NCI-H774 (cell line): Measurements from ENCODE around the gene FAM174C.

Experiments
- DNase-seq: peaks from one replicate; lab custom pipeline; 2025; lab: John Stamatoyannopoulos, UW

FAM174C gene

DNA sequence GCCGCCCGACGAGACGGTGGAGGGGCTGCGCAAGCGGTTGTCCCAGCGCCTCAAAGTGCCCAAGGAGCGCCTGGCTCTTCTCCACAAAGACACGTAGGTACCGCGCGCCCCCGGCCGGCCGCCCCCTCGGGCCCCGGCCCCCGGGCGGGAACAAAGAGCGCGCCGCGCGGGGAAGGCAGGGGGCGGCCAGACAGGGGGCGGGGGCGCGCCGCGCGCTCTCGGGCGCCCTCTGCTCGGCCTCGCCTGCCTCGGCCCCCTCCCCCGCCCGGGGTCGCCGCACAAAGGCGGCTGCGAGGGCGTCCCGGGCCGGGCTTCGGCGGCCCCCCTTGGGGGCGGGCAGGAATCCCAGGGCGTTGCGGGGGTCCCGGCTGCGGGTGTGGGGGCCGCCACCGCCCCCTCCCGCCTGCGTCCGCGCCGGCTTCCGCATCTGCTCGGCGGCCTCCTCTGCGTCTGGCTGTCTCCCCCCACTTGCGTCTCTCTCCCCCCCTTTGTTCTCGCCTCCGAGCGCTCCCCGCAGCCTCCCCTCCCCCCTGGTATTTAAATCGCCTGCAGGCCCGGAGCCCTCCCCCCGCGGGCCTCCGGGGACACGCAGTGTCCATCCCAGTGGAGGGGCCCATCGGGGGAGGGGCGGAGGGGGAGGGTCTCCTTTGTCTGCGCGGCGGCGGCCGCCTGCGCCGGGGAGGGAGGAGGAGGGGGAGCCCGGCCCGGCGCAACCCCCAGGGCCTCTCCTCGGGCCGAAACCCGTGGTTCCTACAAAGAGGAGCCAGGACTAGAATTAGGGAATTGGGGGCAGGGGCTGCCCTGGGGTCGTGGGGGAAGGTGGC is 24.7 kb upstream of the FAM174C start:
- no peak for DNase-seq

DNA sequence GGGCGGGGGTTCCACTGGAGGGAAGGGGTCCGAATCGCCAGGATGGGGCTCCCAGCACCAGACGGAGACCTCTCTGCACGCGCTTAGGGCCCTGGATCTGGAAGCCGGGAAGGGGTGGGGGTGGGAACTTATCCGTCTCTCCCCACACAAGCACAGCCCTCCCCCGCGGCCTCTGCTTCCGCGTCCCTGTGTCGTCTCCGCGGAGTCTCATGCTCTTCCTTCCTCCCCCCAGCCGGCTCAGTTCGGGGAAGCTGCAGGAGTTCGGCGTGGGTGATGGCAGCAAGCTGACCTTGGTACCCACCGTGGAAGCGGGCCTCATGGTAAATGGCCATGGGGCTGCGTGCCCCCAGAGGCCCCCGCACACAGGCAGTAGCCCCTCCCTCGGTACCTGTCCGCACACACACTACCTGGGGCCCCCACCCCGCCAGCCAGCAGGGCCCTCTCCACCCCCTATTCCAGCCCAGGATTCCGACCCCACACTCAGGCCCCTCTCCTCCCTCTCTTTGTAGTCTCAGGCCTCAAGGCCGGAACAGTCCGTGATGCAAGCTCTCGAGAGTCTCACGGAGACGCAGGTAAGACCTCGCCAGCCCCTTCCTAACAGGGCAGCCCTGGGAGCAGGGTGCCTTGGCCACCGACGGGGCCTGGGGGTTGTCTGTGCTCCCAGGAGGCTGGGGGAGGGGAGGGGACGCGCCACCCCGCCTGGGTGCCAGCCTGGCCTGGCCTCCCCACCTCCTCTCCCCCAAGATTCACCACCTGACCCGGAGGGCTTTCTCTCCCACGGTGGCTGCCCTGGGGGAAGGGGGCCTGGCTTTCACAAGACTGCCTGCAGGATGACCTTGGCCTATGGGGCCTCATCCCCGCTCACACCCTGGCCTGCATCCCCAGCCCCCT is 23.8 kb upstream of the FAM174C start:
- DNase-seq: no peak

DNA sequence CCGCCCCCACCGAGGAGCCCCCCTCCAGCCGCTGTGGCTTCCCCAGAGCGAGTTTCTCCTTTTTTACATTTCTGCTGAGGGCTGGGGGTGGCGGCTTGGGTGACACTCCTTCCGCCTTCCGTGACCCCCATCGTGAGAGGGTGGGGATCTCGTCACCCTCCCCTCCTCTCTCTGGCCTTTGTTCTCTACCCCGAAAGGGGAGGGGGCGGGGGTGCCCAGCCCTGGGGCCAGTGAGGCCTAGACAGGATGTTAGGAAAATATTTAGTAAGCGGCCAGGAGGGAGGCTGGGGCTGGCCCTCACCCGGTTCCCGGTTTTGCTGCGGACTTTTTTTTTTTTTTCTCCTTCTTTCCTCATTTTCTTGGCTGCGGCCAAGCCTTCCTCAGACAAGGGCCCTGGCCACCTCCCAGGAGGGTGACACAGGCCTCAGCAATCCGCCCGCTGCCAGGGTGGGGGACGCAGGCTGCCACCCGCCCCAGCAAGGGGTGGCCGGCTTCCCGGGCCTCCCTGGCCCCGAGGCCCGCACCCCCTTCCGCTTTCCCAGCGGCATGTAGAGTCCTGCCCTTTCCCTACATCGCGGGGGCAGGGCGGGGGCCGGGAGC is 23.0 kb upstream of the FAM174C start:
- DNase-seq: no peak

DNA sequence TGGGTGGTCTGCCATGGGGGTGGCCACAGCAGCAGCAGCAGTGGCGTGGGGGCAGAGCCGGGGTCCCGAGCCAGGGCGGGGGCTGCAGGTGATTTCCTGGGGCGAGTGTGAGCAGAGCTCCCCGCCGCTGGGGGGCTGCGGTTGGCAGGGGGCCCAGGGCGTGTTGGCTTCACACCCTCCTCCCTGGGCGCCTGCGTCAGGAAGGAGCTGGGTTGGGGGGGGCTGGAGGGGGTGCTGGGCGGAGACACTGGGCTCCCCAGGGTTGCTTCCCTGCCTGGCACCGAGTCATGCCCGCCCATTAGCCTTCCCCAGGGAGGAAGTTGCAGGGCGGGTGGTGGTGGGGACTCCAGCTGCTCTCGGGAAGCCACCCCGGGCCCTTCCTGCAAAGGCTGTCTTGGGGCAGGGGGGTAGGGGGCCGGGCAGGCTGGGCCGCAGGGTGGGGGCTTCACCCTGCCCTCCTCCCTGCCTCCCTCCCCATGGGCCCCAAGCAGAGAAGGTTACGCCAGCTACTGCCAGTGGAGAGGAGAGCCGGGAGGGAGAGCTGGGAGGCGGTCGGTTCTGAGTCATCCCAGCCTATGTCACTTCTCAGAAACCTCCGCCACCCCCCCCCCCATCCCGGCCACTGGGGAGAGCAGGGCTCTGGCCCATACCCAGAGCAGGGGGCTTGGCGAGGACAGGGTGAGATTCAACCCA is 22.4 kb upstream of the FAM174C start:
- no peak for DNase-seq

- no peak for DNase-seq
Measured at GRCh38 chr19:1253514-1254080, 21.7 kb upstream of the FAM174C start.

DNA sequence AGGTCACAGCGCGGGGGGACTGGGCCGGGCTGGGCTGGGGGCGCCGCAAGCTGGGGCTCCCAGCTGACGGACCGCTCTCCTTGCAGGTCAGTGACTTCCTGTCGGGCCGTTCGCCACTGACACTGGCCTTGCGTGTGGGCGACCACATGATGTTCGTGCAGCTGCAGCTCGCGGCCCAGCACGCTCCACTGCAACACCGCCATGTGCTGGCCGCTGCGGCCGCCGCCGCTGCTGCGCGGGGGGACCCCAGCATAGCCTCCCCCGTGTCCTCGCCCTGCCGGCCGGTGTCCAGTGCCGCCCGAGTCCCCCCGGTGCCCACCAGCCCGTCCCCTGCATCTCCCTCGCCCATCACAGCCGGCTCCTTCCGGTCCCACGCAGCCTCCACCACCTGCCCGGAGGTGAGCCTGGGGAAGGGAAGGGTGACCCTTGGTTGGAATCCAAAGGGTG is 21.2 kb upstream of the FAM174C start:
- DNase-seq: no peak

DNA sequence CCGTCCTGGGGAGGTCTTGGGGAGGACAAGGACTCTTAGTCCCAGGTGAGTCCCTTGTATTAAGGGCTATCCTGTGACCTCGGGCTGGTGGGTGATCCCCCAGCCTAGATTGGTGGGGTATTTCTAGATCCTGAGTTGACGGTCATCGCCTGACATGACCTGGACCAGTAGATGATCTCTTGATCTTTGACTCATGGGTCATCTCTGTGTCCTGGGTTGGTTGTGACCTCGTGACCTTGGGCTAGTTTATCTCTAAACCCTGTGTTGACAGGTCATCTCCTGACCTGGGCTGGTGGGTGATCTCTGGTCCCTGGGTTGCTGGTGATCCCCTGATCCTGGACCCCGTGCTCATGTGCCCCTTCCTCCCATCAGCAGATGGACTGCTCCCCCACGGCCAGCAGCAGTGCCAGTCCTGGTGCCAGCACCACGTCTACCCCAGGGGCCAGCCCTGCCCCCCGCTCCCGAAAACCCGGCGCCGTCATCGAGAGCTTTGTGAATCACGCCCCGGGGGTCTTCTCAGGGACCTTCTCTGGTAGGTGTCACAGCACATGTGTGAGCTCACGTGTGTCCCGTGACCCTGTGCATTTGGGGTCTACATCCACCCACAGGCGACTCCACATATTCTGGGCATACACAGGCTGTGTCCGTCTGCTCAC is 20.7 kb upstream of the FAM174C start:
- DNase-seq: no peak

DNA sequence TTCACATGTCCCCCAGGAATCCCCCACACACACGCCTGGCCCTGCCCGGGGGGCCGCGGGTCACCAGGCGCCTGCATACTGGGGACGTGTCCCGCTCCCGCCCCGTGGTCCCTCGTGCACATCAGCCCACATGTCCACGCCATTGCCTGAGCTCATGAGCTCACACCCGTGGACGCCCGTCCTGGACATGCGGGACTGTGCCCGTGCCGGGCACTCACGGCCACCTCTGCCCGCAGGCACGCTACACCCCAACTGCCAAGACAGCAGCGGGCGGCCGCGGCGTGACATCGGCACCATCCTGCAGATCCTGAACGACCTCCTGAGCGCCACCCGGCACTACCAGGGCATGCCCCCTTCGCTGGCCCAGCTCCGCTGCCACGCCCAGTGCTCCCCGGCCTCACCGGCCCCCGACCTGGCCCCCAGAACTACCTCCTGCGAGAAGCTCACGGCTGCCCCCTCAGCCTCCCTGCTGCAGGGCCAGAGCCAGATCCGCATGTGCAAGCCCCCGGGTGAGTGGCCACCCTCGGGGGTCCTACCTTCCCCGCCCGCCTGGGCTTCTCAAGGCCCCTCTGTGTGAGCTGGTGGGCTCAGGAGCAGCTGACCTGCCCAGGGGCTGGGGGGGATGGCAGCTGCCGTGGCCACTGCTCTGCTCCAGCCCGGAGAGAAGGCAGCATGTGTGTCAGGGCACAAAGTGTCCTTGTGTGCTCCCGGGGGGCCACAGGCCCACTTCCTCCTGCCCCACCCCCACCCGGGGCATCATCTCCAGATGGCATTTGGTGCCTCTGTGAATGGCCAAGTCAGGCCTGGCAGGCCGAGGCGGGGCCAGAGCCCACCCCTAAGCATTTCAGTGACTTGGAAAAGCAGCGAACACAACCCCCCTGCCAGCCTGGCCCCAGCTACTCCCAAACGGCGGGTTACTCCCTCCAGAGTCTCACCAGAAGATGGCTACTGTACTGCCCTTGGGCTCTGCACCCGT is 19.9 kb upstream of the FAM174C start:
- DNase-seq: no peak

DNA sequence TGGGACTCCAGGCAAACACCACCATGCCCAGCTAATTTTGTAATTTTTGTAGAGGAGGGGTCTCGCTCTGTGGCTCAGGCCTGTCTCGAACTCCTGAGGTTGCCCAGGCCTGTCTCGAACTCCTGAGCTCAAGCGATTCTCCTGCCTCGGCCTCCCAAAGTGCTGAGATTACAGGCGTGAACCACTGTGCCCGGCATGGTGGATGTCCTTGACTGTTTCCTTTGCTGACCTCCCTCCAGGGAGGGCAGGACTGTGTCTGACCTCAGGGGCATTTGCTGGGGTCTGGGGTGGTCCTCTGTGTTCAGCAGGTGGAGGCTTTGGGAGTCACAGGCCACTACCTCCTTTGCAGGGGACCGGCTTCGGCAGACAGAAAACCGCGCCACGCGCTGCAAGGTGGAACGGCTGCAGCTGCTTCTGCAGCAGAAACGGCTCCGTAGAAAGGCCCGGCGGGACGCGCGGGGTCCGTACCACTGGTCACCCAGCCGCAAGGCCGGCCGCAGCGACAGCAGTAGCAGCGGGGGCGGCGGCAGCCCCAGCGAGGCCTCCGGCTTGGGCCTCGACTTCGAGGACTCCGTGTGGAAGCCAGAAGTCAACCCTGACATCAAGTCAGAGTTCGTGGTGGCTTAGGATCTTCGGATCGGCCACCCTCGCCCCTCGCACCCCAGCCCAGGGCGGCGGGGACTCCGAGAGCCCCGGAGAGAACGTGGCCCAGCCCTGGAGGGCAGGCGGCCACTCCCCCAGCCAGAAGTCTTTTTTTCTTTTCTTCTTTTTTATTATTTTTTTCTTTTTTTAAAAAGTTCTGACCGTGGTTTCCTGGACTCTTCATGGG is 18.5 kb upstream of the FAM174C start:
- no peak for DNase-seq

GRCh38 chr19:1257475-1258162 is 17.7 kb upstream of the FAM174C start:
- no peak for DNase-seq

DNA sequence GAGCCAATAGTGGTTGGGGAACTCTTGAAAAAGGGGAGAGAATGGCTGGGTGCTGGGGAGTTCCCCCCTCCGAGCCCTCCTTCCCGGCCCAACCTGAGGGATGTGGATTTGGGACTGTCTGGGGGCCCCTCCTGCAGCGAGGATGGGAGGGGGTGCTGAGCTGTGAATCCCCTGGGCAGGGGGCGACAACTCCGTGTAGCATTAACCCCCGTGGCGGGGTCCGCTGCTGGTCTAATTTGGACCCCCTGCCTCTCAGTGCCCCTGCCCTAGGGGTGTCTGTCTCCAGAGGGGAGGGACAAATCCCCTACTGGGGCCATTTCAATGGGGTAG is 17.2 kb upstream of the FAM174C start:
- no peak for DNase-seq

GRCh38 chr19:1258707-1259205 is 16.6 kb upstream of the FAM174C start:
- no peak for DNase-seq

GRCh38 chr19:1259206-1259875 is 16.0 kb upstream of the FAM174C start:
- peak; percentile 51 for DNase-seq

DNA sequence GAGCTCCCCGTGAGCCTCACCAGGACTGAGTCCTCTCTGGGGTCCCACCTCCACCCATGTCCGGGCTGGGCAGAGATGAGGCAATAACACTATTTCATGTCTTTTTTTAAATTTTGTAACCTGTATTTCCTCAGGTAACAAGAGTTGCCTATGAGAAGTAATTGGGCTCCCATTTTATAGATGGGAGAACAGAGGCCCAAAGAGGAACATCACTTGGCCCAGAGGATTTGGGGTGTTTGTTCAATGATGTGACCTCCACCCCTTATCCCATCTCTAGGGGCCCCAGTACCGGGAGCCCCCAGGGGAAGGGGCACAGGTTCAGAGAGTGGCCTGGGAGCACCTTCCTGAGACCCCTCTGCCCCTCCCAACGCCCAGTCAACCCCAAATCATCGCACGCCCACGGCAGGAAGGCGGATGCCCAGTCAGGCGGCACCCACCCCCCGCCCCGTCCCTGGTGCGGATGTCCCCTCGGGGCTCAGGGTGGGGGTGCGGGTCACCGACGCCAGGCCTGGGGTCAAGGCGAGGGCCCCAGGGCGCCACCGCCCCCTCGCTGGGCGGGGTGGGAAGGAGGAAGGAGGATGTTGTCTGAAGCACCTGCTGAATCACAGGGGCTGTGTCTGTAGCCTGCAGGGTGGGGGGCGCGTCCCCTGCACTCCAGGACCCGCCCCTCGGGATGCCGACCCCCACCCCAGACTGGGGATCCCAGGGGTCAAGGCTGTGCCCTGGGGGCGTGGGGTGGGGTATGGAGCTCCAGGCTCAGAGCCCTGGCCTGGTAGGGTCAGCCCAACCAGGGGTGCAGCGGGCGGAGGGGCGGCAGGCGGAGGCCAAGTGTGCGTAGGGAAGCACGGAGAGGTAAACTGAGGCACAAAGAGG is 15.2 kb upstream of the FAM174C start:
- DNase-seq: no peak

GRCh38 chr19:1260749-1261537 is 14.4 kb upstream of the FAM174C start:
- peak; percentile 95 for DNase-seq

GRCh38 chr19:1261538-1261797 is 13.9 kb upstream of the FAM174C start:
- no peak for DNase-seq
